CD4-positive, alpha-beta T cell treated with Interferon alpha-2 for 1 hour (primary cell): ENCODE measurements around the gene INTS14.
"Not testable (repeated sequence)": the region's sequence is repeated elsewhere in the genome, so short reads cannot be mapped to it uniquely, and the experiment has no call there.

Experiments used
- DNase-seq, 2 donors: peaks; one replicate each; pipeline ENCODE4 v3.0.0-alpha.2; 2020 to 2022

INTS14 gene

DNA sequence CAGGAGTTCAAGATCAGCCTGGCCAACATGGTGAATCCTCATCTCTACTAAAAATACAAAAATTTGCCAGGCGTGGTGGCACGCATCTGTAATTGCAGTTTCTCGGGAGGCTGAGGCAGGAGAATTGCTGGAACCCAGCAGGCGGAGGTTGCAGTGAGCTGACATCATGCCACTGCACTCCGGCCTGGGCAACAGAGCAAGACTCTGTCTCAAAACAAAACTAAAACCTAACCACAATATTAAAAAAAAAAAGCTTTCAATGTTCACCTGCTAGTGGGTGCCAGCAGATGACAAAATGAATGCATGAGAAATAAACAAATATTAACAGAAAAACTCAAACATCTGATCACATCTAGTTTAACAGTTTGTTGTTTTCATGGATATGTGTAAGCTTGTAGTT is 19.8 kb upstream of the INTS14 start:
- DNase-seq: no peak

DNA sequence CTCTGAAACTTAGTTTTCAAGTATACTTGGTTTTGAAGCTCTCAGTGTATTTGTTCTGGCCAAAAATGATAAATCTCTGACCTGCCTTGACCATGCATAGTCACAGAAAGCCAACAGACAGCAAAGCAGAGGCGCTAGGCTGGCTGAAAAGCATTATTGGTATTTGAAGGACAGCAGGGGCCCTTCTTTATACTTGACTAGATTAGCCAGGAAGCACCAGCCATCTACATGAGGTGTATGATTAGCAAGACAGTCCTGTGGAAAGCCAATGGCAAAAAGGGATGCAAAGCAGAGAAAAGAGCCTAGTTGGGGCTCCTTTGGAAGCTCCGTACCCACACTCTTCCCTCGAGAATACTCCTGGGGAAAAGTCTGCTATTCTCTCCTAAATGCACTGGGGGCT is 18.6 kb upstream of the INTS14 start:
- DNase-seq: no peak

DNA sequence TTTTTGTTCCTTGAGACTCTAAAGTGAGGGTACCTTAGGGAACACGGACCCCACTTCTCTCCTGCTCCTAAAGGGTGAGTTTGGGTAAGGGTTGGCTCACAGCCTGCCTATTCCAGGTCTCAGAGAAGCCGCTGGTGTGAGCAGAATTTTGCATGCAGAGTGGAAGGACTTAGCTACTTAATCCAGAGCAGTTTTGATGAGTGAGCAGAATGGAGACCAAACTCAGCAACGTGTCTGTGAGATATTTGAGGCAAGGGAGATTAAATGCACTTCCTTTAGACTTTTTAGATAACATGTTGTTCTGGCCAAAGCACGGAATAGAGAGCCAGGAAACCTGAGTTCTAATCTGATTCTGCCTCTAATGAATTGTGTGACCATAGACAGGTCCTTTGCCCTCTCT is 15.9 kb upstream of the INTS14 start:
- no peak for DNase-seq

GRCh38 chr15:65623103-65623502 is 12.2 kb upstream of the INTS14 start:
- DNase-seq: no peak

DNA sequence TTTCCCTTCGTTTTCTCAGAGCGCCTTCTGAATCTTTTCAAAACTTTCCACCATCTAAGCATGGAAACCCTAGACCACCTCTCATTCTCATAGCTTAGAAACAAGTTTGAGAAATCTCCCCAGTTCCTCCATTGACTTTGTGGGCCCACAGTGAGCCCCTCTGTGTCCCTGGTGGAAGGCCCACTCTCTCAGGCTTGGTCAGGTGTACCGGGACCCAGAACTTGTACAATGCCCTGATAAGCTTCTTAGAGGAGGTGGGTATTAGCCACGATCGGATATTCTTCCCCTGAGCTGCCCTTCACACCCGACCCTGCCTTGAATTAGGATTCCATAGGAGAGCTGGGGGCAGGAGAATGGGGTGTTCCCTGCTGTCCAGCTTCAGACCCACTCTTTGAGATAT is 10.7 kb upstream of the INTS14 start, which contains the start of gene SLC24A1:
Gene SLC24A1 (plus strand): TSS at position 301 of the 400 bp plus-strand sequence. CDS start 2,143 bp downstream, outside the sequence.
- DNase-seq: no peak

- no peak for DNase-seq
Observed at GRCh38 chr15:65620833-65621232, 9.9 kb upstream of the INTS14 start.

DNA sequence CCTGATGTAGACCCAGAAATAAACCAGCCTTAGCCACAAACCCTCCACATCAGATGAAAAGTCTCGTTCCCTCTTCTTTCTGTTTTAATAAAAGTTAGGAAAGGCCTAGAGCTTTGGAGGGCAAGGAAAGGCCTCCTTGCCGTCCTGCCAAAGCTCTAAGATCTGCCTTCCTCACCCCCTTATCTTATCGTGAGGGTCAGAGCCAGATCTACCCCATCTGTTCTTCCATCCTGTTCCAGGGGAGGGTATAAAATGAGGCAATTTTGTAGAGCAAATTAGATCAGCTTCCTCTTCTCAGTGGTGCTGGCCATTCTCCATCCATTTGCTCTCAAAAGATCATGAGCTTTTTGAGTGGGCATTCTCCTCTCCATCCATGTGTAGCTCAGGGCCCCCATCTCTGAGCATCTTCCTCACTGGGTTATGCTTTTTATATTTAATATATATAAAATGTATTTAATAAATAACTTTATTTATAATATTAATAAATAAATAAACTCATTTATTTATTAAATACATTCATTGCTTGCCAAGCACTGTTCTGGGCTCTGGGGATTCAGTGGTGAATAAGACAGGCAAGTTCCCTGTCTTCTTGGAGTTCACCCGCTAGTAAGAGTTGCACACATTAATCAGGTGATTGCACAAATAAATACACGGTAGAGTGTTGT is 8.8 kb upstream of the INTS14 start:
- DNase-seq: no peak

DNA sequence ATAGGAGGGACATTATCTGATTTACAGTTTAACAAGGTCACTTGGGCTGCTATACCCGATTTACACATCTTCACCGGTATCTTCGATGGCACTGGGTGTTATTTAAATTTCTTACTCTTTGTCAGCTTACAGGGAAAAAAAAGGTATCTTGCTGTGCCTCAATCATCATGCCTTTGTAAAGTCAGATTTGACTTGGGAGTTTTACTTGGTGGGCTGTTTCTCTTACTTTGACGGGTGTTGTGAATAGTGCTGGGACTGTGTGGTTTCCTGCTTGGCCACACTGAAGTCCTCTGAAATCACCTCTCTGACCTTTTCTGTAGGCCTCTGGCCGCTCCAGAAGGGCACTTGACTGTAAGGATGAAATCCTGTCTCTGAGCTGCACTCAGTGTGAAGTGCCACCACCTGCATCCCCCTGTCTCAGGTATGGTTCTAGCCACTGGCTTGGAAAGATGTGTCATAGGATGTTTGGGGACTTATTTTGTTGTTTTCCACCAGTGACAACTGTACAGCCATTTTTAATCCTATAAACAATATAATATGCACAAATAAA is 7.7 kb upstream of the INTS14 start:
- no peak for DNase-seq

GRCh38 chr15:65615887-65616286 is 5.0 kb upstream of the INTS14 start:
- DNase-seq: not testable (repeated sequence)

- no peak for DNase-seq
Observed at GRCh38 chr15:65612949-65613744, 2.2 kb upstream of the INTS14 start.

DNA sequence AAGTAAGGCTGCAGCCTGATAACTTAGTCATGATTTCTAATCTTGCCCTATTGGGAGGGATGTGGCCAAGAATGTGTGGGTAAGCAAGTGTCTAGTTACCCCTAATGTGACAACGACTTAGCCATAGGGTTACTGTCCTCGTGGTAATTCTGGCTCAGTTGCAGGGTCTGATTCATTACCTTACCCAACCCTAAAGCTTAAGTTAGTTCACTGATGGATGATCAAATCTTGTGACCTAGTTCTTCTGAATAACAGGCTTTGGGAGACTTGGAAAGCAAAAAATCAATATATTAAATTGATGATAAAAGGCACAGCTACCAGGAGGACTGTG is 1.6 kb upstream of the INTS14 start:
- no peak for DNase-seq

GRCh38 chr15:65611888-65612615 is 1.1 kb upstream of the INTS14 start:
- no peak for DNase-seq

GRCh38 chr15:65603559-65603958 is 7.4 kb downstream of the INTS14 start:
- DNase-seq: no peak

GRCh38 chr15:65603134-65603533 is 7.8 kb downstream of the INTS14 start:
- DNase-seq: no peak

- DNase-seq: no peak
Observed at GRCh38 chr15:65599677-65600076, 11.3 kb downstream of the INTS14 start.

DNA sequence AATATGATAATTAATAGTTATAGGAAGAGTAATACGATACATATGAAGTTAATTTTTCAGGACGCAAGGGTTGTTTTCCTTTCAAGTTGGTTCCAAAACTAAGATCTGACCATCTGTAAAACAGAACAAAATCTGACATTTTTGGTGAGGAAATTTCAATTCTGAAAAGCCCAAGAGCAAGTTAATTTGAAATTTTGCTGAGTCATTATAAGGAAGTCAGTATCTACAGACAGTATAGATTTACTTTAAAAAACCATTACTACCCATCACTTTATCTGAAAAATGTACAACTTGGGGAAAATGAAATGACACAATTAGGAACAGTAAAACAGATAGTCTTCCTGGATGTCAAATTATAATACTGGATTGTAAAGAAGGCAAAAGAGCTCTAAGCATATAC is 12.5 kb downstream of the INTS14 start:
- no peak for DNase-seq

GRCh38 chr15:65595960-65596359 is 15.0 kb downstream of the INTS14 start:
- DNase-seq: peak; percentile 12 to 38

- DNase-seq: no peak
Observed at GRCh38 chr15:65587094-65587493, 23.8 kb downstream of the INTS14 start.

DNA sequence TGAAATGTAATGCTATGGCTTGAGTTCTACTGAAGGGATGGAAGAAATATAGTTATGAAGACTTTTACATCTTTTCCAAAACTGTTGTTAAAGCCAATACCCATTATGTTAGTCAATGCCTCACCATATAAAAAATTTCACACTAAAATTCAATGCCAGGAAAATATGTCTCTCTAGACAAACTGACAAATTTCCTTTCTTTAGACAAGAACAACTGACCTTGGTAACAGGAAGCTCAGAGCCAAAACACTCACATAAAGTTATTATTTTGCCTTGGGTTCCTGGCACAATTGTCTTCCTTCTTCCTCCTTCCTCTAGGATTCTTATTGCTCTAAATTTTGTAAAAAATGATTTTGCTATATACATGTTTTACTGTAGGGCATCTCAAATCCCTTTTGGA is 26.7 kb downstream of the INTS14 start:
- DNase-seq: no peak

DNA sequence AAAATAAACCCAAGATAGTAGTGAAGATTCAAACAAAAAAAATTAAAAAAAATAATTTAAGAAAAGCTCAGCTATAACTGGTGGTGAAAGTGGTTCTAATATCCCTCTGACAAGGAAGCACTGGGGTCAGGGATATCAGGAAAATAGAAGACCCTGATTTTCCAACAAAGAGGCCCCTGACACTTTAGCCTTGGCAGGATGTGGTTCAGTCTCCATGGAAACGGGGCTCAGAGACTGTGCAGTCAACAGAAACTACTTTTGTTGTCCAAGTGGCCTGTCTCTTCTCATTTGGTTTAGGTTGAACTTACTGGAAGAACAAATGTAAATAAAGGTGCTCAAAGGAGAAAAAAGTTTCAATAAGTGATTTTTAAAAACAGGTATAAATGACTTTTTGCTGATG is 27.2 kb downstream of the INTS14 start:
- DNase-seq: peak; percentile 55 to 80

GRCh38 chr15:65580287-65580686 is 30.6 kb downstream of the INTS14 start:
- DNase-seq: no peak

- no peak for DNase-seq
Observed at GRCh38 chr15:65579762-65580161, 31.2 kb downstream of the INTS14 start.

DNA sequence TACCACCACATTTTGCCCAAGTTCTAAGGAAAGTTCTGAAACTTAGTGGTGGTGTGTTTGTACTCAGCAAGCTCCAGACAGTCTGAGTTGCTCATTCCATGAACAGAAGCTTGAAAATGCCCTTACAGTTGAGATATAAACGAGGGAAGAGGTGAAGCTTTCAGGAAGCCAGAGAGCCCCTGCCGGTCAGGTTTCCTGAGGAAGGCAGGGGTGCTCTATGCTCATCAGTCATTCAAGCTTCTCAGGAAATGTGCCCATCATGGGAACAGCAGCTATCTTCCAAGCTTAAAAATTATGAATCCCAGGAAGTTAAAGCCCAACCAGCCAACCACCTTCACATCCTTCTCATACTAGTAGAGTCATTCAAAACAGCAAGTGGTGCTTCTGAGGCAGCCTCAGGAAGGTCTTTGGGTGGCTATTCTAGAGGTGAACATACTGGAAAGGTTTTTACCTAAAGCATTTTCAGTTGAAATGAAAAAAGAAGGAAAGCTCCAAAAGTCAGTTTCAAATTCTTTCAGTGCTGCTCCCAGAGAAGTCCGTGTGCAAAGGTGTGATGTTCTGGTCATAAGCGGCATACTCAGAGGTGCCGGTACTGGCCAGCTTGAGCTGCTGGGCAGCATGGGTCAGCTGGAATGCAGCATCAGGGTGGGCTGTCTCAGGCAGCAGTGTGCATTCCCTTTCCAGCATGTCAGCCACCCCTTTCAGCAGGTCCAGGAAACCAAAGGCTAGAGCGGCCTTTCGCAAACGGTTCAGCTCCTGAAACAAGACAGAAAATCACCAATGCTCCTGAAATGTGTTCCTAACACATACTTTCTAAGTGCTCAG is 31.8 kb downstream of the INTS14 start:
- DNase-seq: no peak
